Measurements from ENCODE around the gene CR1. TPM values are rescaled to one million over a fixed set of nuclear protein-coding genes. Genes with fewer than 3 reads are reported as not detected.
"Not testable (repeated sequence)": the region's sequence is repeated elsewhere in the genome, so short reads cannot be mapped to it uniquely, and the experiment has no call there.

CR1 gene
- total RNA-seq, 1 donor from 2014 or later, result 4.7 TPM

DNA sequence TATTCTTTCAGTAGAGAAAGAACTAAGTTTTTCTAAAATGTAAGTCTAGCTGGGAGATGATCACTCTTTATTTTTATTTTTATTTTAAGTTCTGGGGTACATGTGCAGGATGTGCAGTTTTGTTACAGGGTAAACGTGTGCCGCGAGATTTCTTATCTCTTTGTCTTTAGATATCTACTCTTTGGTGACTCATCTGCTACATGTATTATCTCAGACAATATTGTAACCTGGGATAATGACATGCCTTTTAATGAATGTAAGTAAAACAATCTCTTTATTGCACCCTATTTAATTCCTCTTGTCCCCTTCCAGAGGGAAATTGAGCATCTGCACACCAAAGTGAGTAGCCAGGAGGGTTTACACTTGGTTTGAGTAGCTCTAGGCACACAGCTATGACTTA, 32.4 kb upstream of the CR1 start:
- no peak overlapping the region for H3K27ac ChIP-seq (ENCODE audit: low read depth, low read length)
- H3K9me3 ChIP-seq (ENCODE audit: control insufficient read depth in 3 of 3, low read length in 3 of 3), result no peaks in the 10 kb centered on the region
- H3K27me3 ChIP-seq (ENCODE audit: control insufficient read depth in 3 of 3, insufficient read depth in 3 of 3, low read length in 3 of 3), result peaks cover 0 to 8% (median 2%) of the 10 kb centered on the region in 3 donors
- H3K9ac ChIP-seq (ENCODE audit: low read depth in 1 of 3, low read length in 3 of 3), result no peak overlapping the region
- no peaks in the 10 kb centered on the region for H3K4me1 ChIP-seq (ENCODE audit: control insufficient read depth in 3 of 3, insufficient read depth in 3 of 3, low read length in 3 of 3)
- H3K4me3 ChIP-seq (ENCODE audit: low read length in 3 of 3), result no peak overlapping the region
- no peaks in the 10 kb centered on the region for H3K36me3 ChIP-seq (ENCODE audit: control insufficient read depth in 3 of 3, insufficient read depth in 3 of 3, low read length in 3 of 3)

DNA sequence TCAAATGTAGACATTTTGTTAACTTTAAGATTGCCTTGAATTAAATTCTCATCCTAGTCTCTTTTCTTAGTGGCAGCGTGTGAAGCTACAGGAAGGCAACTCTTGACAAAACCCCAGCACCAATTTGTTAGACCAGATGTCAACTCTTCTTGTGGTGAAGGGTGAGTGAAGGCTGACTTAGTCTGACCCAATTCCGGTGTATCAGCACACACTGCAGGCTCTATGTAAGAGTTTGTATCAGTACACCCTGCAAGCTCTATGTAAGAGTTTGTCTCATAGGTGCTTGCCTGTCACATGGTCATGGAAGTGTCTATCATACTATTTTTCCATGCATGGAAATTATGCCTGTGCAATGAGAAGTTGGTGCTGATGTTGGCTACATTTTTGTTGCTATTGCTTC, 25.0 kb upstream of the CR1 start:
- Histone ChIP-seq H3K9ac (ENCODE audit: low read depth in 1 of 3, low read length in 3 of 3) (no peak overlapping the region), H3K4me3 (ENCODE audit: low read length in 3 of 3) (no peak overlapping the region), H3K4me1 (ENCODE audit: control insufficient read depth in 3 of 3, insufficient read depth in 3 of 3, low read length in 3 of 3) (no peaks in the 10 kb centered on the region), H3K36me3 (ENCODE audit: control insufficient read depth in 3 of 3, insufficient read depth in 3 of 3, low read length in 3 of 3) (no peaks in the 10 kb centered on the region), H3K27me3 (ENCODE audit: control insufficient read depth in 3 of 3, insufficient read depth in 3 of 3, low read length in 3 of 3) (peaks cover 0 to 5% (median 0%) of the 10 kb centered on the region in 3 donors), H3K27ac (ENCODE audit: low read depth, low read length) (no peak overlapping the region), H3K9me3 (ENCODE audit: control insufficient read depth in 3 of 3, low read length in 3 of 3) (no peaks in the 10 kb centered on the region)

DNA sequence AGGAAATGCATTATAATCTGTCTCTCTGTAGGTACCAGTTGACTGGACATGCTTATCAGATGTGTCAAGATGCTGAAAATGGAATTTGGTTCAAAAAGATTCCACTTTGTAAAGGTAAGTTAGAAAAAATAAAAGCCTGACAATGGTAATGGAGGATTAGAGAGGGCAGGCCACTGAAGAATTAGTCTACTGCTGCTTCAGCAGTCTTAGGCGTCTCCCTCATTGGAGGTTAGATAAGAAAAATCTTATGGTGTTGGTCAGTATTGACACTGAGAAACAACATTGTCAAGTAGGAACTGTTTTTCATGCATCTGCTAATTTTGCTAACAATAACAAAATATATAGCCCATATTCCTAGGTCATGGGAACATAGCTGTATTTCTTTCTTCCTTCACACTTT, 21.7 kb upstream of the CR1 start:
- Histone ChIP-seq H3K4me3 (ENCODE audit: low read length in 3 of 3) (no peak overlapping the region), H3K9ac (ENCODE audit: low read depth in 1 of 3, low read length in 3 of 3) (no peak overlapping the region), H3K9me3 (ENCODE audit: control insufficient read depth in 3 of 3, low read length in 3 of 3) (no peaks in the 10 kb centered on the region), H3K4me1 (ENCODE audit: control insufficient read depth in 3 of 3, insufficient read depth in 3 of 3, low read length in 3 of 3) (no peaks in the 10 kb centered on the region), H3K27ac (ENCODE audit: low read depth, low read length) (no peak overlapping the region), H3K27me3 (ENCODE audit: control insufficient read depth in 3 of 3, insufficient read depth in 3 of 3, low read length in 3 of 3) (peaks cover 0 to 5% (median 0%) of the 10 kb centered on the region in 3 donors), H3K36me3 (ENCODE audit: control insufficient read depth in 3 of 3, insufficient read depth in 3 of 3, low read length in 3 of 3) (no peaks in the 10 kb centered on the region)

DNA sequence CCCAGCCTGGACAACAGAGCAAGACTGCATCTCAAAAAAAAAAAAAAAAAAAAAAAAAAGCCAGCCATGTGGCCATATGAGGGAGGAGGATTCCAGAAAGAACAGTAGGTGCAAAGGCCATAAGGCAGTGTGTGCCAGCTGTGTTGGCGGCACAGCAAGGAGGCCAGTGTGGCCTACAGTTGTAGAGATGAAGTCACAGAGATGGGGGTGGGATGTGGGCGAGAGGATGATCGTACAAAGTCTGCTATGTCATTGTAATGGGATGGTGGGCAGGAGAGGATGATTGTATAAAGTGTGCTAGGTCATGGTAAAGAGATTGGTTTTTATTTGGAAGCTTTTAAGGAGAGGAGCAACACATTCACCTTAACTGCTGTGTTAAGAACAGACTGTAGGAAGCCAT, 9.8 kb upstream of the CR1 start:
- H3K9ac ChIP-seq (ENCODE audit: low read depth in 1 of 3, low read length in 3 of 3), result no peak overlapping the region
- H3K36me3 ChIP-seq (ENCODE audit: control insufficient read depth in 3 of 3, insufficient read depth in 3 of 3, low read length in 3 of 3), result no peaks in the 10 kb centered on the region
- H3K4me1 ChIP-seq (ENCODE audit: control insufficient read depth in 3 of 3, insufficient read depth in 3 of 3, low read length in 3 of 3), result no peaks in the 10 kb centered on the region
- peaks cover 0 to 9% (median 0%) of the 10 kb centered on the region in 3 donors for H3K27me3 ChIP-seq (ENCODE audit: control insufficient read depth in 3 of 3, insufficient read depth in 3 of 3, low read length in 3 of 3)
- H3K4me3 ChIP-seq (ENCODE audit: low read length in 3 of 3), result no peak overlapping the region
- no peak overlapping the region for H3K27ac ChIP-seq (ENCODE audit: low read depth, low read length)
- no peaks in the 10 kb centered on the region for H3K9me3 ChIP-seq (ENCODE audit: control insufficient read depth in 3 of 3, low read length in 3 of 3)

DNA sequence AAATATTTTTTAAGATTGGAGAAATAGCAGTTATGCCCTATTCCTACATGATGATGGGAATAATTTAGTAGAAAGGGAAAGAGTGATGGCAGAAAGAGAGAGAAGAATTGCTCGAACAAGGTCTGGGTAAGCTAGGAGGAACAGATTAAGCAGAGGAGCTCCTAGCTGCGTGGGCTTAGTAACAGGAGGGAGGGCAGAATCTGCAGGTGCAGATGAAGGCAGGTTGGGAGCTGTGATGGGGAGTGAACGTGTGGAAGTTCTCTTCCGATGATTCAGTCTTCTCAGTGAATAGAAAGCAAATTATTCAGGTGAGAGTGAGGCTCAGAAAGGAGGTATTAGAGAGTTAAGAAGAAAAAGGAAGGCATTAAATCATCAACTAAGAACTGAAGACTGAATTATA, 8.3 kb upstream of the CR1 start:
- no peaks in the 10 kb centered on the region for H3K4me1 ChIP-seq (ENCODE audit: control insufficient read depth in 3 of 3, insufficient read depth in 3 of 3, low read length in 3 of 3)
- H3K9me3 ChIP-seq (ENCODE audit: control insufficient read depth in 3 of 3, low read length in 3 of 3), result no peaks in the 10 kb centered on the region
- H3K4me3 ChIP-seq (ENCODE audit: low read length in 3 of 3), result no peak overlapping the region
- no peak overlapping the region for H3K27ac ChIP-seq (ENCODE audit: low read depth, low read length)
- peaks cover 4 to 15% (median 9%) of the 10 kb centered on the region in 3 donors for H3K27me3 ChIP-seq (ENCODE audit: control insufficient read depth in 3 of 3, insufficient read depth in 3 of 3, low read length in 3 of 3)
- H3K36me3 ChIP-seq (ENCODE audit: control insufficient read depth in 3 of 3, insufficient read depth in 3 of 3, low read length in 3 of 3), result no peaks in the 10 kb centered on the region
- no peak overlapping the region for H3K9ac ChIP-seq (ENCODE audit: low read depth in 1 of 3, low read length in 3 of 3)

DNA sequence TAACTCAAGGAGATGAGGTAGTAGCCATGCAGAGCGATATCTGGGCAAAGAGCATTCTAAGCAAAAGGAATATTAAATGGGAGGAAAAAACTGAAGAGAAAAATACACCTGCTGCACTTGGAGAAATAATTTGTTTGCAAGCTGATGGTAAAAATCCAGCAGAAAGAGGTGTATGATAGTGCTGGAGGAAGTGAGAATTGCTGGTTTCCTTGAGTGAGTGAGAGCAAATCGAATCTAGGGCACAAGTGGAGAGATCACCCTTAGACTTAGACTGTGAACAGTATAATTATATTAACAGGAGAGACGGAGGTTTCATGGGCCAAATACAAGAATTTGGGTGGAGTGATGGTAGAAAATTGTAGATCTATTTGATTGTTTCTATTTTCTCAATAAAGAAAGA, 2.7 kb upstream of the CR1 start:
- Histone ChIP-seq H3K9ac (ENCODE audit: low read depth in 1 of 3, low read length in 3 of 3) (no peak overlapping the region), H3K4me1 (ENCODE audit: control insufficient read depth in 3 of 3, insufficient read depth in 3 of 3, low read length in 3 of 3) (peaks cover 0 to 4% (median 0%) of the 10 kb centered on the region in 3 donors), H3K27me3 (ENCODE audit: control insufficient read depth in 3 of 3, insufficient read depth in 3 of 3, low read length in 3 of 3) (peaks cover 31 to 43% (median 41%) of the 10 kb centered on the region in 3 donors), H3K9me3 (ENCODE audit: control insufficient read depth in 3 of 3, low read length in 3 of 3) (no peaks in the 10 kb centered on the region), H3K36me3 (ENCODE audit: control insufficient read depth in 3 of 3, insufficient read depth in 3 of 3, low read length in 3 of 3) (no peaks in the 10 kb centered on the region), H3K27ac (ENCODE audit: low read depth, low read length) (no peak overlapping the region), H3K4me3 (ENCODE audit: low read length in 3 of 3) (no peak overlapping the region)

DNA sequence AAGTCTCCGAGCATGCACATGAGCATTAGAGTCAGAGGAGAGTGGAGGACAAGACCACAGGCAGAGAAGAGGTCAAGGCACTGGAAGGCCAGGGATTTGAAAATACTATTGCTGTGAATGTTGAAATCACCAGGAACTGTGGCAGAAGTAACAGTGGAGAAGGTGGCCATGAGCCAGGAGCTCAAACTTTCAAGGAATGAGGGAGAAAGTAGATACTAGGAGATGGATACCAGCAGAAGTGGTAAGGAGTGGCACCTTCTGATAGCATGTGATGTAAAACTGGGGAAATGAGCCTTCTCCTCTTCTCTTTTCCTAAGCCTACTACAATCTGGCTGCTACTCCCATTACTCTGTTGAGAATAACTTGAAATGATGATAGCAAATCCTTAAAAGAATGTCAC, 1.8 kb upstream of the CR1 start:
- no peak overlapping the region for H3K4me3 ChIP-seq (ENCODE audit: low read length in 3 of 3)
- H3K36me3 ChIP-seq (ENCODE audit: control insufficient read depth in 3 of 3, insufficient read depth in 3 of 3, low read length in 3 of 3), result no peaks in the 10 kb centered on the region
- no peaks in the 10 kb centered on the region for H3K9me3 ChIP-seq (ENCODE audit: control insufficient read depth in 3 of 3, low read length in 3 of 3)
- peaks cover 31 to 43% (median 42%) of the 10 kb centered on the region in 3 donors for H3K27me3 ChIP-seq (ENCODE audit: control insufficient read depth in 3 of 3, insufficient read depth in 3 of 3, low read length in 3 of 3)
- peaks cover 0 to 4% (median 0%) of the 10 kb centered on the region in 3 donors for H3K4me1 ChIP-seq (ENCODE audit: control insufficient read depth in 3 of 3, insufficient read depth in 3 of 3, low read length in 3 of 3)
- H3K9ac ChIP-seq (ENCODE audit: low read depth in 1 of 3, low read length in 3 of 3), result no peak overlapping the region
- H3K27ac ChIP-seq (ENCODE audit: low read depth, low read length), result no peak overlapping the region

DNA sequence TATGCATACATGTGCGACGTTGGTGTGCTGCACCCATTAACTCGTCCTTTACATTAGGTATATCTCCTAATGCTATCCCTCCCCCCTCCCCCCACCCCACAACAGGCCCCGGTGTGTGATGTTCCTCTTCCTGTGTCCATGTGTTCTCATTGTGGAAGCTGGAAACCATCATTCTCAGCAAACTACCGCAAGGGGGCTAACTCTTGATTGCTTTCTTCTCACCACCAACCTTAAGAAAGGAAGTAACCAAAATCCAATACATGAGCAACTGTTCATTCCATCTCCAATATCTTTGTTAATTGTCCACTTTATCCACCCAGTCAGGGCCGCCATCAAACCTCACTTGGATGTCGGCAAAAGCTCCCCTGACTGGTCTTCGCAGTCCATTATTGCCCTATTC, 676 bp upstream of the CR1 start:
- not testable (repeated sequence) for H3K36me3 ChIP-seq (ENCODE audit: control insufficient read depth in 3 of 3, insufficient read depth in 3 of 3, low read length in 3 of 3); H3K4me1 ChIP-seq (ENCODE audit: control insufficient read depth in 3 of 3, insufficient read depth in 3 of 3, low read length in 3 of 3); H3K9me3 ChIP-seq (ENCODE audit: control insufficient read depth in 3 of 3, low read length in 3 of 3); H3K4me3 ChIP-seq (ENCODE audit: low read length in 3 of 3); H3K9ac ChIP-seq (ENCODE audit: low read depth in 1 of 3, low read length in 3 of 3); H3K27ac ChIP-seq (ENCODE audit: low read depth, low read length)
- H3K27me3 ChIP-seq (ENCODE audit: control insufficient read depth in 3 of 3, insufficient read depth in 3 of 3, low read length in 3 of 3), result peaks cover 38 to 43% (median 42%) of the 10 kb centered on the region in 3 donors

DNA sequence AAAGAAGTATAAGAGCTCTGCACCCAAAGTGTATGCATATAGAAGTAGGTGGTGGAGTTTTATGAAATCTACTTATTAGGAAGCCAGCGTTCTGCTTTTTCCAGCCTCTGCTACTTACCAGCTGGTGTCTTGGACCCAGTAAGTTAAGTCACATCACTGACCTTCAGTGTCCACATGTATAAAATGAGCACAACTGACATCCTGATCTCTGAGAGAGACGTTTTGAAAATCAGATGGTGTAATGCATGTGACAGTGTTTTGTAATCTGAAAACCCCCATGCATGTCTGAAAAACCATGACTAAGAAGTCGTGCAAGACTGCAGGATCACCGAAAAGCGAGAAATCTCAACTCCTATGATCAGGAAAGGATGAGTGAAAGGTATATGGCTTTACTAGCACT, 2.0 kb downstream of the CR1 start:
- Histone ChIP-seq H3K9me3 (ENCODE audit: control insufficient read depth in 3 of 3, low read length in 3 of 3) (no peaks in the 10 kb centered on the region), H3K36me3 (ENCODE audit: control insufficient read depth in 3 of 3, insufficient read depth in 3 of 3, low read length in 3 of 3) (no peaks in the 10 kb centered on the region), H3K27ac (ENCODE audit: low read depth, low read length) (no peak overlapping the region), H3K4me3 (ENCODE audit: low read length in 3 of 3) (no peak overlapping the region), H3K9ac (ENCODE audit: low read depth in 1 of 3, low read length in 3 of 3) (no peak overlapping the region), H3K27me3 (ENCODE audit: control insufficient read depth in 3 of 3, insufficient read depth in 3 of 3, low read length in 3 of 3) (peaks cover 34 to 46% (median 36%) of the 10 kb centered on the region in 3 donors), H3K4me1 (ENCODE audit: control insufficient read depth in 3 of 3, insufficient read depth in 3 of 3, low read length in 3 of 3) (peaks cover 0 to 4% (median 0%) of the 10 kb centered on the region in 3 donors)

DNA sequence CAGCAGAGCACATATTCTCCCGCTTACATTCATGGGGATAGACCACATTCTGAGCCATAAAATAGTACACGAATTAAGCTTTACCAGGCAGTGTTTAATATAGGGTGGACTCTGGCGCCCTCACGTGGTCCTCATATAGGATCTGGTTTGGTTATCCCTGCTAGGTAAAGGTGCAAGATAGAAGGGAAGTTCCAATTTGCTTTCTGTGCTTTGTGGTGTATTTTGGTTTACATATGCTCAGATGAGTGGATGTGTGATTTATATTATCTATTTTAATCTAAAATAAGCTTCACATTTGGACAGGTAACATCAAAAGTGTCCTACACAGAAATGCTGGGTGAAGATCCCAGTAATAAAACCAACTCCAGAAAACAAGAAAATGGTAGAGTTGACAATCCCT, 3.6 kb downstream of the CR1 start:
- Histone ChIP-seq H3K27me3 (ENCODE audit: control insufficient read depth in 3 of 3, insufficient read depth in 3 of 3, low read length in 3 of 3) (peaks cover 28 to 37% (median 33%) of the 10 kb centered on the region in 3 donors), H3K4me1 (ENCODE audit: control insufficient read depth in 3 of 3, insufficient read depth in 3 of 3, low read length in 3 of 3) (peaks cover 0 to 4% (median 0%) of the 10 kb centered on the region in 3 donors), H3K36me3 (ENCODE audit: control insufficient read depth in 3 of 3, insufficient read depth in 3 of 3, low read length in 3 of 3) (no peaks in the 10 kb centered on the region), H3K27ac (ENCODE audit: low read depth, low read length) (no peak overlapping the region), H3K4me3 (ENCODE audit: low read length in 3 of 3) (no peak overlapping the region), H3K9me3 (ENCODE audit: control insufficient read depth in 3 of 3, low read length in 3 of 3) (no peaks in the 10 kb centered on the region), H3K9ac (ENCODE audit: low read depth in 1 of 3, low read length in 3 of 3) (no peak overlapping the region)

DNA sequence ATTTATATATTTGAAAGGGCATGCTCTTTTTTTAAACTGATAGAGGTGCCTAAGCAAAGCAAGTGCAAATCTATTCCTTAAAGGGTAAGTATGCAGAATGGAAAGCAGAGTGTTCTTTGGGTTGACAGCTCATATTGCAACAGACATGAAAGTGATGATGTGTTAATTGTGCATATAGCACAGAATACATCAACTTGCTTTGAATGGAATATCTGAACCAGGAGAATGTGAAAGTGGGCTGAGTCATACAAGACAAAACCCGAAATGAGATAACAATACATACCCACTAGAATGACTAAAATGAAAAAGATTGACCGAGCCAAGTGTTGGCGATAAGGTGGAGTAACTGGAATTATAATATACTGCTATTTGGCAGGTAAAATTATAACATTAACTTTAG, 4.3 kb downstream of the CR1 start:
- H3K4me3 ChIP-seq (ENCODE audit: low read length in 3 of 3), result no peak overlapping the region
- no peaks in the 10 kb centered on the region for H3K36me3 ChIP-seq (ENCODE audit: control insufficient read depth in 3 of 3, insufficient read depth in 3 of 3, low read length in 3 of 3)
- peaks cover 35 to 37% (median 35%) of the 10 kb centered on the region in 3 donors for H3K27me3 ChIP-seq (ENCODE audit: control insufficient read depth in 3 of 3, insufficient read depth in 3 of 3, low read length in 3 of 3)
- no peaks in the 10 kb centered on the region for H3K9me3 ChIP-seq (ENCODE audit: control insufficient read depth in 3 of 3, low read length in 3 of 3)
- no peak overlapping the region for H3K27ac ChIP-seq (ENCODE audit: low read depth, low read length)
- H3K9ac ChIP-seq (ENCODE audit: low read depth in 1 of 3, low read length in 3 of 3), result no peak overlapping the region
- peaks cover 0 to 4% (median 0%) of the 10 kb centered on the region in 3 donors for H3K4me1 ChIP-seq (ENCODE audit: control insufficient read depth in 3 of 3, insufficient read depth in 3 of 3, low read length in 3 of 3)
